ENCODE results near the gene CCNY. TPM values are rescaled to one million over a fixed set of nuclear protein-coding genes. Genes with fewer than 3 reads are reported as not detected.

The CCNY gene
- total and polyA plus RNA-seq, 8 donors, result 5.8 to 99.6 (median 37.7) TPM

- no peaks in the 10 kb centered on the region for H3K27me3 ChIP-seq
- peaks cover 28 to 86% (median 55%) of the 10 kb centered on the region in 4 donors for H3K4me1 ChIP-seq
- DNase-seq, result no peak
- intact Hi-C loops (cut with DNase I; ENCODE audit: low total_unique reads), result no loop called here
- no peaks in the 10 kb centered on the region for H3K36me3 ChIP-seq
- WGBS, 5 donors, result 68 to 89% (median 83%) methylated on average over 4 of the region's 4 CpGs
- no peak for TF ChIP-seq CTCF (IDR thresholded peaks at IDR 0.05)
- no peak for TF ChIP-seq POLR2A (IDR thresholded peaks at IDR 0.05)
- TF ChIP-seq POLR2AphosphoS5 (IDR thresholded peaks at IDR 0.05), result no peak
- TF ChIP-seq EP300 (IDR thresholded peaks at IDR 0.05), result no peak
- H3K4me3 ChIP-seq, result no peak overlapping the region
- H3K9me3 ChIP-seq, result no peaks in the 10 kb centered on the region
- no peak overlapping the region for H3K27ac ChIP-seq
Observed at GRCh38 chr10:35456784-35457183, 120.5 kb downstream of the CCNY start.

GRCh38 chr10:35458500-35459448, 122.5 kb downstream of the CCNY start:
- Histone ChIP-seq H3K27me3 (no peaks in the 10 kb centered on the region), H3K36me3 (no peaks in the 10 kb centered on the region), H3K4me1 (peaks cover 34 to 94% (median 61%) of the 10 kb centered on the region in 4 donors), H3K4me3 (no peak overlapping the region), H3K27ac (no peak overlapping the region), H3K9me3 (no peaks in the 10 kb centered on the region)
- no peak for TF ChIP-seq EP300 (IDR thresholded peaks at IDR 0.05)
- no peak for TF ChIP-seq POLR2AphosphoS5 (IDR thresholded peaks at IDR 0.05)
- no peak for TF ChIP-seq CTCF (IDR thresholded peaks at IDR 0.05)
- no peak for TF ChIP-seq POLR2A (IDR thresholded peaks at IDR 0.05)
- 65 to 77% (median 68%) methylated on average over 12 of the region's 12 CpGs for WGBS, 5 donors
- no peak for DNase-seq
- intact Hi-C loops (cut with DNase I; ENCODE audit: low total_unique reads), result no loop called here

- intact Hi-C loops (cut with DNase I; ENCODE audit: low total_unique reads), result no loop called here
- Histone ChIP-seq H3K27ac (no peak overlapping the region), H3K27me3 (no peaks in the 10 kb centered on the region), H3K9me3 (no peaks in the 10 kb centered on the region), H3K4me3 (no peak overlapping the region), H3K4me1 (peaks cover 35 to 94% (median 60%) of the 10 kb centered on the region in 4 donors), H3K36me3 (no peaks in the 10 kb centered on the region)
- WGBS, 5 donors, result 92 to 100% (median 99%) methylated on average over 2 of the region's 2 CpGs
- no peak for DNase-seq
- TF ChIP-seq EP300 (IDR thresholded peaks at IDR 0.05), result no peak
- TF ChIP-seq POLR2AphosphoS5 (IDR thresholded peaks at IDR 0.05), result no peak
- TF ChIP-seq CTCF (IDR thresholded peaks at IDR 0.05), result no peak
- no peak for TF ChIP-seq POLR2A (IDR thresholded peaks at IDR 0.05)
Observed at GRCh38 chr10:35459449-35459847, 123.1 kb downstream of the CCNY start.

- intact Hi-C loops (cut with DNase I; ENCODE audit: low total_unique reads), result no loop called here
- WGBS, 5 donors, result 71 to 88% (median 79%) methylated on average over 2 of the region's 2 CpGs
- no peaks in the 10 kb centered on the region for H3K9me3 ChIP-seq
- no peaks in the 10 kb centered on the region for H3K27me3 ChIP-seq
- no peak overlapping the region for H3K4me3 ChIP-seq
- DNase-seq, result no peak
- H3K27ac ChIP-seq, result no peak overlapping the region
- TF ChIP-seq EP300 (IDR thresholded peaks at IDR 0.05) (no peak), CTCF (IDR thresholded peaks at IDR 0.05) (no peak), POLR2A (IDR thresholded peaks at IDR 0.05) (no peak), POLR2AphosphoS5 (IDR thresholded peaks at IDR 0.05) (no peak)
- H3K36me3 ChIP-seq, result no peaks in the 10 kb centered on the region
- H3K4me1 ChIP-seq, result peaks cover 38 to 96% (median 62%) of the 10 kb centered on the region in 4 donors
Observed at GRCh38 chr10:35460852-35461460, 124.6 kb downstream of the CCNY start.
